Hematopoietic multipotent progenitor cell treated with erythropoietin and hydrocortisone succinate and interleukin-3 and kit ligand, for 15 days (in vitro differentiated cells): Measurements from ENCODE around the gene ATP9A.
A peak's percentile ranks its signal among the peaks of the same experiment; 100 is the strongest.
"Not testable (repeated sequence)": the region's sequence is repeated elsewhere in the genome, so short reads cannot be mapped to it uniquely, and the experiment has no call there.

Experiments used
- DNase-seq: peaks from one replicate; pipeline ENCODE4 v3.0.0-alpha.2; 2015; ENCODE audit warnings: low spot score

Gene ATP9A

GRCh38 chr20:51767867-51768758, at the start of gene ATP9A:
TSS of gene ATP9A (minus strand) at chr20:51768390. CDS start at chr20:51768369, 21 bp downstream.
- DNase-seq = no peak

- not testable (repeated sequence) for DNase-seq
These were observed 48.7 kb upstream of the ATP9A start for GRCh38 chr20:51816856-51817255.

- no peak for DNase-seq
These were observed 47.3 kb upstream of the ATP9A start for GRCh38 chr20:51815383-51816076.

GRCh38 chr20:51812861-51813260, 44.7 kb upstream of the ATP9A start:
- DNase-seq = no peak

GRCh38 chr20:51811514-51812128, 43.4 kb upstream of the ATP9A start:
- no peak for DNase-seq

- DNase-seq = no peak
These were observed 42.8 kb upstream of the ATP9A start for GRCh38 chr20:51811042-51811355.

GRCh38 chr20:51810155-51811041, 42.2 kb upstream of the ATP9A start:
- DNase-seq = no peak

- DNase-seq = no peak
These were observed 39.6 kb upstream of the ATP9A start for GRCh38 chr20:51807720-51808250.

- DNase-seq = no peak
These were observed 36.6 kb upstream of the ATP9A start for GRCh38 chr20:51804754-51805153.

- DNase-seq = no peak
These were observed 35.1 kb upstream of the ATP9A start for GRCh38 chr20:51803148-51803854.

- DNase-seq = no peak
These were observed 34.1 kb upstream of the ATP9A start, which contains the start of gene SALL4 for GRCh38 chr20:51802170-51802751. TSS of gene SALL4 (minus strand) at chr20:51802521. CDS start at chr20:51802408, 113 bp downstream.

GRCh38 chr20:51801823-51802123, 33.6 kb upstream of the ATP9A start:
- no peak for DNase-seq

- DNase-seq = no peak
These were observed 33.1 kb upstream of the ATP9A start for GRCh38 chr20:51801122-51801822.

- no peak for DNase-seq
These were observed 32.6 kb upstream of the ATP9A start for GRCh38 chr20:51800872-51801121.

- DNase-seq = peak; percentile 48
These were observed 32.1 kb upstream of the ATP9A start for GRCh38 chr20:51800060-51800871.

GRCh38 chr20:51799401-51799860, 31.2 kb upstream of the ATP9A start:
- DNase-seq = no peak

GRCh38 chr20:51797357-51798025, 29.3 kb upstream of the ATP9A start:
- DNase-seq = no peak

- DNase-seq = peak; percentile 43
These were observed 28.1 kb upstream of the ATP9A start for GRCh38 chr20:51796340-51796739.

GRCh38 chr20:51792960-51793359, 24.8 kb upstream of the ATP9A start:
- DNase-seq = no peak
